ENCODE data around the gene GNAZ.

GRCh38 chr22:23038334-23038642 is 32.0 kb upstream of the GNAZ start:
- no peak for TF ChIP-seq TCF12 (IDR thresholded peaks at IDR 0.05; ENCODE audit: low read depth)
- no peak for TF ChIP-seq EP300 (IDR thresholded peaks at IDR 0.05; ENCODE audit: borderline replicate concordance)
- no peak for TF ChIP-seq RAD21 (IDR thresholded peaks at IDR 0.05; ENCODE audit: low read depth)
- no peak for TF ChIP-seq REST (IDR thresholded peaks at IDR 0.05; ENCODE audit: low read depth)
- TF ChIP-seq NFIC (IDR thresholded peaks at IDR 0.05), result no peak
- TF ChIP-seq CREB1 (IDR thresholded peaks at IDR 0.05; ENCODE audit: low read depth), result no peak
- TF ChIP-seq CEBPB (IDR thresholded peaks at IDR 0.05), result no peak
- no peak for TF ChIP-seq FOXM1 (IDR thresholded peaks at IDR 0.05; ENCODE audit: borderline replicate concordance, low read depth)
- TF ChIP-seq MAX (IDR thresholded peaks at IDR 0.05), result no peak
- no peak for TF ChIP-seq TAF1 (IDR thresholded peaks at IDR 0.05; ENCODE audit: low read depth)
- no peak for TF ChIP-seq ZBTB7A (IDR thresholded peaks at IDR 0.05; ENCODE audit: low read depth)
- no peak for TF ChIP-seq USF1 (IDR thresholded peaks at IDR 0.05)

Data from Ishikawa (cell line).